GM21825 (cell line): ENCODE results near the gene SMCR8.
"Not testable (repeated sequence)": the region's sequence is repeated elsewhere in the genome, so short reads cannot be mapped to it uniquely, and the experiment has no call there.

Source experiments
- ATAC-seq: cut with Tn5 transposase; IDR thresholded peaks from one replicate; pipeline ENCODE4 v1.9.1; 2021; ENCODE audit warnings: mild to moderate bottlenecking, moderate library complexity; ENCODE audit not compliant: unreplicated experiment

Gene SMCR8

GRCh38 chr17:18314731-18315561 lies at the start of gene SMCR8, which contains the start of gene TOP3A:
Gene SMCR8 (plus strand): TSS chr17:18315293. CDS start chr17:18315790, 497 bp downstream.
Gene TOP3A (minus strand): TSS chr17:18314994. CDS start chr17:18314778, 216 bp downstream.
- ATAC-seq = peak; percentile 79

- no peak for ATAC-seq
These were observed 47.7 kb upstream of the SMCR8 start for GRCh38 chr17:18267366-18267765.

- ATAC-seq = no peak
These were observed 47.0 kb upstream of the SMCR8 start for GRCh38 chr17:18267927-18268711.

- ATAC-seq = no peak
These were observed 44.8 kb upstream of the SMCR8 start for GRCh38 chr17:18270046-18270931.

GRCh38 chr17:18277076-18277475 lies 38.0 kb upstream of the SMCR8 start:
- no peak for ATAC-seq

- ATAC-seq = no peak
These were observed 36.2 kb upstream of the SMCR8 start for GRCh38 chr17:18278867-18279266.

- no peak for ATAC-seq
These were observed 34.8 kb upstream of the SMCR8 start for GRCh38 chr17:18280249-18280648.

- no peak for ATAC-seq
These were observed 34.2 kb upstream of the SMCR8 start for GRCh38 chr17:18280766-18281371.

GRCh38 chr17:18281788-18282187 lies 33.3 kb upstream of the SMCR8 start:
- no peak for ATAC-seq

- no peak for ATAC-seq
These were observed 29.8 kb upstream of the SMCR8 start for GRCh38 chr17:18285296-18285695.

GRCh38 chr17:18291718-18292540 lies 23.2 kb upstream of the SMCR8 start:
- no peak for ATAC-seq

GRCh38 chr17:18298061-18298460 lies 17.0 kb upstream of the SMCR8 start:
- ATAC-seq = not testable (repeated sequence)

GRCh38 chr17:18300725-18301480 lies 14.2 kb upstream of the SMCR8 start:
- no peak for ATAC-seq

- not testable (repeated sequence) for ATAC-seq
These were observed 11.9 kb upstream of the SMCR8 start for GRCh38 chr17:18303206-18303605.

- ATAC-seq = no peak
These were observed 5.9 kb upstream of the SMCR8 start for GRCh38 chr17:18309202-18309601.

- ATAC-seq = peak; percentile 24
These were observed 898 bp upstream of the SMCR8 start for GRCh38 chr17:18314059-18314730.

GRCh38 chr17:18315562-18315922 lies 449 bp downstream of the SMCR8 start:
- no peak for ATAC-seq

- ATAC-seq = no peak
These were observed 868 bp downstream of the SMCR8 start for GRCh38 chr17:18315961-18316360.
